Fibroblast of lung (primary cell): ENCODE measurements around the gene AZIN2.

Experiments used
- CTCF ChIP-seq, 2 donors: IDR thresholded peaks in 1 of 2; conservative IDR thresholded peaks in 1 of 2; 1 replicate in 1 of 2; 2 replicates in 1 of 2; pipeline ENCODE4 v1.5.1; 2011 to 2012; ENCODE audit warnings: low read length in 2 of 2, control low read depth in 1 of 2, inconsistent platforms in 1 of 2, low read depth in 1 of 2, mild to moderate bottlenecking in 1 of 2
- EZH2 ChIP-seq: IDR thresholded peaks from 2 replicates; pipeline ENCODE4 v1.5.1; 2012; ENCODE audit warnings: low read length, control low read depth, mild to moderate bottlenecking; ENCODE audit errors: missing control alignments

GRCh38 chr1:33089457-33089856 is 8.5 kb downstream of the AZIN2 start:
- TF ChIP-seq CTCF (conservative IDR thresholded peaks at IDR 0.05 in 1 of 2, IDR thresholded peaks at IDR 0.05 in 1 of 2; ENCODE audit: low read depth in 1 of 2, low read length in 2 of 2): no peak
- TF ChIP-seq EZH2: no peak
